Activated CD8-positive, alpha-beta memory T cell treated with anti-CD3 and anti-CD28 coated beads, Interleukin-2, amount 50 U/mL, for 4 hours (primary cell): ENCODE results near the gene ZNF787.
A peak's percentile ranks its signal among the peaks of the same experiment; 100 is the strongest.
"Not testable (repeated sequence)": the region's sequence is repeated elsewhere in the genome, so short reads cannot be mapped to it uniquely, and the experiment has no call there.

Source experiments
- DNase-seq: peaks from one replicate; pipeline ENCODE4 v3.0.0-alpha.2; 2020

Gene ZNF787

DNA sequence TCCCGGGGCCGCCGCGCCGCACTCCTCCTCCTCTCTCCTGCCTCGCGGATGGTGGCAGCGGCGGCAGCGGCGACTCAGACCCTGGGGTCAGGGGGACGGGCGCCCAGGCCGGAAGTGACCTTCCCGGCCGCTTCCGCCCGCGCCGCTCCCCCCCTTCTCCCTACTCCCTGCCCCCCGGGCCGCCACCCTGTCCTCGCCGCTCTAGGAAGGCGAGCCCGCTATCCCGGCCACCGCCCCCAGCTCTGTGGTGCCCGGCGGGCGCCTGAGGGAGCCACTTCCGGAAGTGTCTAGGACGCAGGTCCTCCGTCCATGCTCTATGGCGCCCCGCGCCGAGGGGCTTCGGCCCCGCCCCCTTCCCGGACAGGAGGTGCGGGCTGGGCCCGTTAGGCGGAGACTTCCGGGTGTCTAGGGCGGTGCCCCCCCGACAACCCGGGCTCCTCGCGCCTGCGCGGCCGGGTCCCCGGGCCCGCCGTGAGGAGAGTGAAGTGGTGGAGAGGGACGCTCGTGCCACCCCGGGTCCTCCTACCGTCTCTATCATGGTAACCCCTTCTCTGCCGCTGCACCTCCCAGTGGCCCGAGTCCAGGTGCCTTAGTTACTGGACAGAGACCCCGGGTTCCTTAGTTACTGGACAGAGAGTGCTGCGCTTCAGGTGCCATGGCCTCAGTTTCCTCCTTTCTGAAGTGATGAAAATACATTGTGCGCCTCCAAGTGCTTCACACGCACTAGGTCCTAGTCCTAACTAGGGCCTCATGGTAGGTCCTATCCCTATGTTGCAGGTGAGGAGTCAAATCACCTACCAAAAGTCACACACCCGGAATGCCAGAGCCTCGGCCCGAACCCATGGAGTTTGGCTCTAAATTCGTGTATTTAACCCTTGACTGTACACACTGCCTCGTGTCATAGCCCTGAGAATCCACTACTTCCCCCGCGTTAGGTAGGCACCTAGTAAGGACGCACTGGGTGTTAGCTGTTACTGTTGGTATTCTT is at the start of gene ZNF787:
ZNF787 (minus strand) TSS at position 116 of the 988 bp plus-strand sequence. CDS start 18,078 bp downstream, outside the sequence.
- DNase-seq = peak; percentile 98

DNA sequence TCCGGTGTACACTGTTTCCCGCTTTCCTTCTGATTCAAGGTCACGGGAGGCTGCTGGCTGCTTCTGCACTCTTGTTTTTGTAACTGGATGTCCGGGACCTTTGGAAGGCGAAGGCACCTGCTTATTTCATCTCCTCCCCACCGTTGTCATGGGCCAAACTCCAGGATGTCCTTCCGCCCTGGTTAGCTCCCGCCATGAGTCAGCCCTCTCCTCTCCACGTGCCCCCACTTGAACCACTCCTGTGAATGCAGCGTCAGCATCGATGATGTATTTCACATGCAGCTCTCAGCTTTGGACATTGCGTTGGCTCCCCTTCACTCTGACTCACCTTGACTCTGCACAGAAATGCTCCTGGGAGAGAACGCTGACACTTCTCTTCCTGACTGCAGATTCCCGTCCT is 49.2 kb upstream of the ZNF787 start:
- no peak for DNase-seq

DNA sequence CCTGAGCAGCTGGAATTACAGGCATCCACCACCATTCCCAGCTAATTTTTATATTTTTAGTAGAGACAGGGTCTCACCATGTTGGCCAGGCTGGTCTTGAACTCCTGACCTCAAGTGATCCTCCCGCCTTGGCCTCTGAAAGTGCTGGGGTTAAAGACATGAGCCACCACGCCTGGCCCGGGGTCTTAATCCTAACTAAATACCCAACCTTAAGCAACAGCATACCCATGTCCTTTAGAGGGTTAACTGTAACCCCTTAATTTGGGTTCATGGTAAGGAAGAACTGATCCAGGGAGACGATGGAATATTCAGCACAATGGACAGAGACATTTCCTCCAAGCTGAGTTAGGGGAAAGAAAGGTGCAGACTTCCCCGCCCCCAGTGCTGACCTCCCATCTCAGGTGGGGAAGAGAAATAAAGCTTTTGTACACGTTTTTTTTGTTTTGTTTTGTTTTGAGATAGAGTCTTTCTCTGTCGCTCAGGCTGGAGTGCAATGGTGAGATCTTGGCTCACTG is 46.0 kb upstream of the ZNF787 start:
- DNase-seq = no peak

DNA sequence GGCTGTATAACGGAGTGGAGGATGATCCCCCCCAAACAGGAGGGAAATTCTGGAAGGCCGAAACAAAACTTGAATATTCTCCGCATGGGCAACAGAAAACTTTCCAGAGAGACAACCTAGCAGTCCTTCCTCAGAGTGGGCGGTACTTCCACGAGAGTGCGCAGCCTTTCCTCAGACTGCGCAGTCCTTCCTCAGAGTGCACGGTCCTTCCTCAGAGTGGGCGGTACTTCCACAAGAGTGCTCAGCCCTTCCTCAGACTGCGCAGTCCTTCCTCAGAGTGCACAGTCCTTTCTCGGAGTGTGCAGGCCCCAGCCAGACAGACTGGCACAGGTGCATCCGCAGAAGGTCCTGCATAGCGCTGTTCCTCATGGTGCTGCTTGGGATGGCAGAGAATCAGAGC is 42.0 kb upstream of the ZNF787 start:
- DNase-seq = no peak

DNA sequence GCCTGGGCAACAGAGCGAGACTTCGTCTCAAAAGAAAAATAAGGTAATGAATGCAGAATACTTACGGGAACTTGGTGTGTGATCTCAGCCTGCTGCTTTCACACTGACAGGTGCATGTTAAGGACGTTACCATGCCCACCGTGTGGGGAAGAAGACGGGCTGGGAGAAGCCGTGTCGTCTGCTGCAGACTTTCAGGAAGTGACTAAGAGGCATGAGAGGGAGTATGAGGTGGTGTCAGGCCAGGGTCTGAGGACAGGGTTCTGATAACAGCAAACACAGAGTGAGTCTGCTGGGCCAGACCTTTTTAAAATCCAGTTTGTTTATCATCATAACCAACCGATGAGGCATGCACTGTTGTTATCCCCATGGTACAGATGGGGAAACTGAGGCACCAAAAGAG is 41.2 kb upstream of the ZNF787 start:
- DNase-seq = no peak

DNA sequence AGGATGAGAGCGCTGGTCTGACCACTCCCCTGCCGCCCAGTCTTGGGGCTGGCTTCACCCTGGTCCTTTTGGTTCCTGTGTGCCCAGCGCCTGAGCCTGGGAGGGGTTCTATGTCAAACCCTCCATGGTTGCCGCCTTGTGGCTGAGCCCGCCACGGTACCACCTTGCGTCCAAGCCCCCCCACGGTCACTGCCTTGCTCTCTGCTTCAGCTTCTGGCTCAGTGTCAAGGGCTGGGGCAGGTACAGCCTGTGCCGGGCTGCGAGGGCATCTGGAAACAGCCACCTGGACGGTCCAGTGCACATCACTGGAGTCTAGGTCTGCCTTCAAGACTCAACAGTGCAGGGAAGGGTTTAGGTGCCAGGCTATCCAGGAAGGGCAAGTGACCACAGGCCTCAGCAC is 40.4 kb upstream of the ZNF787 start:
- DNase-seq = no peak

DNA sequence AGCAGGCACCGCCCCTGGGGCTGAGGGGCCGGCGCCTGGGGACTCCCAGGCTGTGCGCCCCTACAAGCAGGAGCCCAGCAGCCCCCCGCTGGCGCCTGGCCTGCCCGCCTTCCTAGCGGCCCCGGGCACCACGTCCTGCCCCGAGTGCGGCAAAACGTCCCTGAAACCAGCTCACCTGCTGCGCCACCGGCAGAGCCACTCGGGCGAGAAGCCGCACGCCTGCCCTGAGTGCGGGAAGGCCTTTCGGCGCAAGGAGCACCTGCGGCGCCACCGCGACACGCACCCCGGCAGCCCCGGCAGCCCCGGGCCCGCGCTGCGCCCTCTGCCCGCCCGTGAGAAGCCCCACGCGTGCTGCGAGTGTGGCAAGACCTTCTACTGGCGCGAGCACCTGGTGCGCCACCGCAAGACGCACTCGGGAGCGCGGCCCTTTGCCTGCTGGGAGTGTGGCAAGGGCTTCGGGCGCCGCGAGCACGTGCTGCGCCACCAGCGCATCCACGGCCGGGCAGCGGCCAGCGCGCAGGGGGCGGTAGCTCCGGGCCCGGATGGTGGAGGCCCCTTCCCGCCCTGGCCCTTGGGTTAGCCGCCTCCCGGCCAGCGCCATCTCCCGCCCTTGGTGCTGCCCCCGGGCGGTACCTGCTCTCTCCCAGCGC is 38.7 kb upstream of the ZNF787 start:
- DNase-seq = no peak

DNA sequence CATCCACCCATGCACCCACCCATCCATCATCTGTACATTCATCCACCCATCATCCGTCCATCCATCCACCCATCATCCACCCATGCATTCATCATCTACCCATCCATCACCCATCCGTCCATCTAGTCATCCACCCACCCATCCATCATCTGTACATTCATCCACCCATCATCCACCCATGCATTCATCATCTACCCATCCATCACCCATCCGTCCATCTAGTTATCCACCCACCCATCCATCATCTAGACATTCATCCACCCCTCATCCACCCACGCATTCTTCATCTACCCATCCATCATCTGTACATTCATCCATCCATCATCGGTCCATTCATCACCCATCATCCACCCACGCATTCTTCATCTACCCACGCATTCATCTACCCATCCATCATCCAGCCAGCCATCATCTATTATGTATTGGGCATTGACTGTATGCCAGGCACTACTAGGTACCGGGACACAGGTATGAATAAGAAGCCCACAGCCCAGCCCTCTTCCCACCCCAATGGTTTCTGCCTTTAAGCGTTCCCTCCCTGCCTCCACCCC is 38.0 kb upstream of the ZNF787 start:
- no peak for DNase-seq

DNA sequence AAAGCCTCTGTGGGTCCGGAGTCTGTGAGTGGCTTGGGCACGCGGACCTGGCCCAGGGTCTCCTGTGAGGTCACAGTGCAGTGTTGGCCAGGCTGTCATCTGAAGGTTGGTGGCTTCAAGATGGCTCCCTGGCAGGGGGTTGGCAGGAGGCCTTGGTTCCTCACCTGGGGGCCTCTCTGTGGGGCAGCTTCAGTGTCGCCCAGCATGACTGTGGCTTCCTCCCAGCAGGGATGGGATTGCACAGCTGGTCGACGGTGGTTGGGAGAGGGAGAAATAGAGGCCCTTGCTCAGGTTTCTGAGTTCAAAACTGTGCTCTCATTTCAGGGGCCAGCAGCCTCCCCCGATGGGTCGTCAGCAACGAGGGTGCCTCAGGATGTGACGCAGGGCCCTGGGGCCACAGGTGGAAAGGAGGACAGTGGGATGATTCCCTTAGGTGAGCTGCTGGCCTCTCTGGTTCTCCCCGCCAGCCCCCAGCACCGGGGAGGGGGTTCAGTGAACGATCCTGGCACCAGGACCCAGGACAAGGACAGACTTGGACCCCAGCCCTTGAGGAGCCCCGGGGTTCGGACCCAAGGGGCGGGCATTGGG is 37.2 kb upstream of the ZNF787 start:
- no peak for DNase-seq

DNA sequence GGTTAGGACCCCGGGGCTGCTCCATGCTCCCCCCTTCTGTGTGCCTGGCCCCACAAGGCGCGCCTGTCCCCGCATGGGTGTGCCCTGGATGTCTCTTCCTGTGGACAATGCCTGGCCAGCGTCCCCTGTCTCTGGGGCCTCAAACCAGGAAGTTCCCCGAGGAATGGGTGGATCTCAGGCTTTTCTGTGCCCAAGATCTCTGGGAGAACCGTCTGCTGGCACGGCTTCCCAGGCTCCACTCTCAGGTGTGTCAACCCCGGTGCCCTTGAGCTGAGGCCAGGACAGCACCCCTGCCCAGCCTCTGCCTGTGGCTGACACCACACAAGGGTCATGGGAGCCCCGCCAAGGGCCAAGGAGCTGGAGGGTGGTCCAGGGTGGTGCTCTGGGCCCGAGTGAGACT is 35.7 kb upstream of the ZNF787 start:
- no peak for DNase-seq

DNA sequence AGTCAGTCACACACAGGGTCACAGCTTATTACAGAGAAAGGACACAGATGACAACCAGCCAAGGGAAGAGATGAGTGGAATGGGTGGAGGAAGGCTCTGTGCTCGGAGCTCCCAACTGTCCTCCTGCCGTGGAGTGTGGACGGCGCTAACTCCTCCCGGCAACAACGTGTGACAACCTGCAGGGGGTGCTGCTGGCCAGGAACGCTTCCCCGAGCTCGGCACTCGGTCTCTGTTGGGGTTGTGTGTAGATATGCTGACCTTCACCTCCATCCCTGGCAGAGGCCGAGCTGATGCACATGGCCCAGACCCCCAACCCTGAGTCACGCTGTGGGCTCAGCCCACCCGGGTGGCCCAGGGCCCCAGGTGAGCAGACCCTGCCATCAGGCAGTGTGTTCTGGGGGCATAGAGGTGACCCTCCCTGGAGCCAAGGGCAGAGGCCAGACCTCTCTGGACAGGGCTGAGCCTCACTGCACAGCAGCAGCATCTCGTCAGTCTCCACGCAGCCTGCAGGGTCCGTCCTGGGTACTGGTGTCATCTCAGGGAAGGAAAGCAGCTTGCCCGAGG is 34.1 kb upstream of the ZNF787 start:
- no peak for DNase-seq

DNA sequence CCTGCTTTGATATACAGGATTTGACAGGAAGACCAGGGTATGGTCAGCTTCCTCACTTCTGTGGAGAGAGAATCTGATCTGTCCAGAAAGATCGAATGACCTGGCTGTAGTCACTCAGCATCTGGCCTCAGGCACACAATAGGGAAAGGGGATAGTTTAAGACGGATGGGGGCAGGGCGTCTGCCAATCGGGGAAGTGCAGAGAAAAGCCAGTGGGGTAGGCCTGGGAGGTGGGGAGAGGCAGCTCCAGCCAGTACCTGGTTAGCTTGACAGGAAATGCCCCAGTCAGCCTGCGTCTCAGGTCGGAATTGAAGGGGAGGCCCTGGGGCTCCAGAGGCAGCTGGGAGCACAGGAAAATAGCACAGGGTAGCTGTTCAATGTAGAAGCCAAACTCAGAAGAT is 32.4 kb upstream of the ZNF787 start:
- DNase-seq = no peak

DNA sequence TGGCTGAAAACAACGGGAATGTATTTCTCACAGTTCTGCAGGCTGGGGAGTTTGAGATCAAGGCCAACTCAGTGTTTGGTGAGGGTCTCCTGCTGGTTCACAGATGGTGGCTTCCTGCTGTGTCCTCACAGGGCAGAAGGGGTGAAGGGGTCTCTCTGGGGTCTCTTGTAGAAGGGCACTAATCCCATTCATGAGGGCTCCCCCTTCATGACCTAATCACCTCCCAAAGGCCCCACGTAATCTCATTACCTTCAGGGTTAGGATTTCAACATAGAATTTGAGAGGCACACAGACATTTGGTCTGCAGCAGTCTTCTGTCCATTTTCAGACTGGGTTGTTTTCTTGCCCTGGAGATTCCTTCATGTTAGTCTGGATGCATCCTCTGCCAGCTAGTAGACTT is 31.5 kb upstream of the ZNF787 start:
- DNase-seq = no peak

DNA sequence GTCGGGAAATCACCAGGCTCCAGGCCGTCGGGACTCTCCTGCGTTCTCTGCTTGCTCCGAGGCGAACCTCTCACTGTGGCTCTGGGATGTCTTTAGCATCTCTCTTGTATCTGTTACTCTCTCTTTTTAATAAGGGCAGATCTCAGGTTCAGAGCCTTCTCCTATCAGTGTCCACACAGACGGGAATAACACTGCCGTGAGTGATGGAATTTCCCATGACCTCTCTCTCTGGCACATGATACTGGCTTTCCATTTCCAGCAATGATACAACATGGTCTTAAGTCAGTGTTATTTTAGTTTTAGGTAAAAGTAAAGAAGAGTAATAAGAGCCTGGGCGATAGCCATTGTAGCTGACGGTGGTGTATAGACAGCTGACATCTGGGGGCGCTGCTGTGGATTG is 29.3 kb upstream of the ZNF787 start:
- DNase-seq = no peak

DNA sequence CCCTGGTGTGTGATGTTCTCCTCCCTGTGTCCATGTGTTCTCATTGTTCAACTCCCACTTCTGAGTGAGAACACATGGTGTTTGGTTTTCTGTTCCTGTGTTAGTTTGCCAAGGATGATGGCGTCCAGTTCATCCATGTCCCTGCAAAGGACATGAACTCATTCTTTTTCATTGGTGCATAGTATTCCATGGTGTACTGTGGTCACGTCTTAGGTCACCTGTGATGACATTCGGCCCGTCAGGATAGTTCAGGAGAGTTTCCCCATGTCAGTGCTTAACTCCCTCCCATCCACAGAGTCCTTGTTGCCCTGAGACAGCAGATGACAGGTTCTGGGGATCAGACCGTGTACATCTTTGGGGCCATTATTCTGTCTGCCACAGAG is 28.6 kb upstream of the ZNF787 start:
- no peak for DNase-seq

DNA sequence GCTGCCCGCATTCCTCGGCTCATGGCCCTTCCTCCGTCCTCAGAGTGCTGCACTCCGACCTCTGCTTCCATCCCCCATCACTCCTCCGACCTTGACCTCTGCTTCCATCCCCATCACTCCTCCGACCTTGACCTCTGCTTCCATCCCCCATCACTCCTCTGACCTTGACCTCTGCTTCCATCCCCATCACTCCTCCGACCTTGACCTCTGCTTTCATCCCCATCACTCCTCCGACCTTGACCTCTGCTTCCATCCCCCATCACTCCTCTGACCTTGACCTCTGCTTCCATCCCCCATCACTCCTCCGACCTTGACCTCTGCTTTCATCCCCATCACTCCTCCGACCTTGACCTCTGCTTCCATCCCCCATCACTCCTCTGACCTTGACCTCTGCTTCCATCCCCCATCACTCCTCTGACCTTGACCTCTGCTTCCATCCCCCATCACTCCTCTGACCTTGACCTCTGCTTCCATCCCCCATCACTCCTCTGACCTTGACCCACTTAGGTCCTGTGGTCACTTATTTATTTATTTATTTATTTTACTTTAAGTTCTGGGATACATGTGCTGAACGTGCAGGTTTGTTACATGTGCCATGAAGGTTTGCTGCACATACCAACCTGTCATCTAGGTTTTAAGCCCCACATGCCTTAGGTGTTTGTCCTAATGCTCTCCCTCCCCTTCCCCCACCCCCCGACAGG is 28.0 kb upstream of the ZNF787 start:
- not testable (repeated sequence) for DNase-seq

DNA sequence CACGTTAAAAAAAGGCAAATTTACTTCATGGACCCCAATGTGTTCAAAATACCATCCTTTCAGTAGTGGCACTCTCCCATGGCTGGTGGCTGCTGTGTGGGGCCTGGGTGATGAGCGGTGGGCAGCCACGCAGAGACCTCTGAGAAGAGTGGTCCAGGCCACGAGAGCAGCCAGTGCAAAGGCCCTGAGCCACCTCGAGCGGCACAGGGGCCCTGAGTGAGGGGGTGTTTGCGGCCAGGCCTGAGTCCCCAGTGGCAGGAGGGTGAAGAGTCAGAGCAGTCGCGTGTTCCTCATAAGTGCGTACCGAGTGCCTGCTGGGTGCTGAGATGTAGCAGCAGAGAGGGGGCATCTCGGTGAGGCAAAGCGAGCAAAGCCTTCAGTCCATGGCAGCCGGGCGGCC is 27.0 kb upstream of the ZNF787 start:
- DNase-seq = no peak

DNA sequence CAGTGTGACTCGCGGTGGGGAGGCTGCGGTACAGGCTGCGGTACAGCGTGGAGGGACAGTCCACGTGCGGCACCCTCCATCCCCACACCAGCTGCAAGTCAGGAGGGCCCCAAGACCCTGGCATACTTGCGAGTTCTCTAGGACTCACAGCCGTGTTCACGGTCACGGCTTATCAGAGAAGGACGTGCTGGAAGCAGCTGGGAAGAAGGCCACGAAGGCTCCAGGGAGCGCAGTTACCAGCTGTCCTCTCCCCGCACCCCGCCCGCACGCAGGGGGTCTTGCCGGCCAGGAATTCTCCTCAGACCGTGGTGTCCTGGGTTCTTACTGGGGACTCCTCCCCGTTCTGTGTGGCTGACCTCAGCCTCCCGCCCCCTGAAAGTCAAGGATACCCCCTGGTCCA is 26.2 kb upstream of the ZNF787 start:
- DNase-seq = no peak

DNA sequence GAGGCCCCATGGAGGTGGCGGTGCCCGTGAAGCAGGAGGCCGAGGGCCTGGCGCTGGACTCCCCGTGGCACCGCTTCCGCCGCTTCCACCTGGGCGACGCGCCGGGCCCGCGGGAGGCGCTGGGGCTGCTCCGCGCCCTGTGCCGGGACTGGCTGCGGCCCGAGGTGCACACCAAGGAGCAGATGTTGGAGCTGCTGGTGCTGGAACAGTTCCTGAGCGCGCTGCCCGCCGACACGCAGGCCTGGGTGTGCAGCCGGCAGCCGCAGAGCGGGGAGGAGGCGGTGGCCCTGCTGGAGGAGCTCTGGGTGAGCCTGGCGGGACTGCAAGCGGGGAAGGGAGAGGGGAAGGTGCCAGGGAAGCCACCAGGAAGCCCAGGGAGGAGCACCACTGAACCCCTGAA is 25.8 kb upstream of the ZNF787 start:
- no peak for DNase-seq

DNA sequence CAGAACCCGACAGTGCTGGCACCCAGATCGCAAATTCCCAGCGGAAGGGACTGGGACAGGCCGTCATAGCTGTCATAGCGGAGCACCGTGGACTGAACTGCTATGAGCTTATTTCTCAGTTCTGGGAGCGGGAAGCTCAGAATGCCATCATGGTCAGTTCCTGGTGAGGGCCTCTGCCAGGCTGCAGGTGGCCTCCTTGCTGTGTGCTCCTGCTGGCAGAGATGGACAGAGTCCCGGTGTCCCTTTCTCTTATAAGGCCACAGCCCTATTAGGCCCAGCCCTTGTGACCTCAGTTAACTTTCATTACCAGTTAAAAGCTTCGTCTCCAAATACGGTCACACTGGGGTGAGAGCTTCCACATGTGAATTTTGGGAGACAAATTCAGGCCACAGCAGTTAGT is 24.6 kb upstream of the ZNF787 start:
- DNase-seq = no peak

DNA sequence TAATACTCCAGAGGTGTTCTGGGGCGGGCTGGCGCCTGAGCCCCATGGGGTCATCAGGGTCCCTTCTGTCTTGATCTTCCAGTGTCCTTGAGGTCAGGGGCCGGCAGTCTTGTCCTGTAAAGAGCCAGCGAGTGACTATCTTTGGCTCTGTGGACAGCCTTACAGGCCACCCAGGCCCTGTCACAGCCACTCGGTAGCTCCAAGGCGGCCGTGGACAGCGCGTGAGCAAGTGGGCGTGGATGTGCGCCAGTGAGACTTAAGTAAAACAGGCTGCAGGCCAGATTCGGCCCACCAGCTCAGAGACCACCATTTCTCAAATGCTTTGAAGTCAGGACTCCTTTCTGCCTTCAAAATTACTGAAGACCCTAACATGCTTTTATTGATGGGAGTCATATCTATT is 23.7 kb upstream of the ZNF787 start:
- DNase-seq = no peak

DNA sequence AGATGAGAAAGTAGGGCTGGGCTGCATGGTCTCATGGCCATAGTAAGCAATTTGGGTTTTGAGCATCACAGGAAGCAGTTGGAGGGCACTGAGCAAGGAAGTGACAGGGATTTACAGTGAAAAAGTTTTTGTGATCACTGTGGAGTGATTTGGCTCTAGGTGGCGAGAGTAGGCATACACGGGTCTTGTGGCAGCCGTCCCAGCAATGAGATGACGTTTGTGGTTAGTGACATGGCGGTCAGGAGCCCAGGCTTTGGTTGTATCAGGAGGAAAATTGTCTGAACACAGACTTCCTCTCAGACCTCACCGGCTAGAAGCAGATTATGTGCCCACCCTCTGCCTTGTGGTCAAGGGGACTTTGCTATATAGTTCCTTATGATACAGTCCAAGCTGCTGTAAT is 23.3 kb upstream of the ZNF787 start:
- no peak for DNase-seq
